GM20431 (cell line): ENCODE measurements around the gene TMEM200B.
"Not testable (repeated sequence)": the region's sequence is repeated elsewhere in the genome, so short reads cannot be mapped to it uniquely, and the experiment has no call there.

Source experiments
- in situ Hi-C: fragments of 300-500 bp; cut with MseI, MboI; formaldehyde crosslinking; loops from one replicate; pipeline ENCODE4 v1.15.0; 2020; ENCODE audit warnings: low sequenced_read_pairs; ENCODE audit not compliant: unreplicated experiment

The TMEM200B gene

GRCh38 chr1:29123887-29124365, at the start of gene TMEM200B:
Gene TMEM200B (minus strand): TSS chr1:29123903. CDS start chr1:29121828, 2,075 bp downstream.
- in situ Hi-C loops, result no loop called here

DNA sequence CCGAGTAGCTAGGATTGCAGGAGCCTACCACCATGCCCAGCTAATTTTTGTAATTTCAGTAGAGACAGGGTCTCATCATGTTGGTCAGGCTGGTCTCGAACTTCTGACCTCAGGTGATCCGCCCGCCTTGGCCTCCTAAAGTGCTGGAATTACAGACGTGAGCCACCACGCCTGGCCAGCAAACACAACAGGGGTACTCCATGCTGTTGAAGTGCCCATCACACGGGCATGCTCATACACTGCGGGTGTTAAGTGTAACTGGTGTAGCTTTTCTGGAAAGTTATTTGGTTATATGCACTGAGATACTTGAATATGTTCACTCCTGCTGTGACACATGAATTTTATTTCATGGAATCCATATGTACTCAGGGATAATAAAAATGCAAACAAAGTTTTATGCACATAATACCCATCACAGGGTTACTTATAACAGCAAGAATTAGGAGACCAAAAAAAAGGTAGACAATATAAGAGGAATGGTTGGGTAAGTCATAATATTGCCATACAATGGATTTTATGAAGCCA, 48.8 kb upstream of the TMEM200B start:
- in situ Hi-C loops, result no loop called here

GRCh38 chr1:29171521-29171920, 47.8 kb upstream of the TMEM200B start:
- in situ Hi-C loops, result no loop called here

- in situ Hi-C loops, result no loop called here
Observed at GRCh38 chr1:29171089-29171488, 47.4 kb upstream of the TMEM200B start.

GRCh38 chr1:29169976-29170375, 46.3 kb upstream of the TMEM200B start:
- in situ Hi-C loops, result no loop called here

GRCh38 chr1:29167904-29168303, 44.2 kb upstream of the TMEM200B start:
- in situ Hi-C loops, result no loop called here

DNA sequence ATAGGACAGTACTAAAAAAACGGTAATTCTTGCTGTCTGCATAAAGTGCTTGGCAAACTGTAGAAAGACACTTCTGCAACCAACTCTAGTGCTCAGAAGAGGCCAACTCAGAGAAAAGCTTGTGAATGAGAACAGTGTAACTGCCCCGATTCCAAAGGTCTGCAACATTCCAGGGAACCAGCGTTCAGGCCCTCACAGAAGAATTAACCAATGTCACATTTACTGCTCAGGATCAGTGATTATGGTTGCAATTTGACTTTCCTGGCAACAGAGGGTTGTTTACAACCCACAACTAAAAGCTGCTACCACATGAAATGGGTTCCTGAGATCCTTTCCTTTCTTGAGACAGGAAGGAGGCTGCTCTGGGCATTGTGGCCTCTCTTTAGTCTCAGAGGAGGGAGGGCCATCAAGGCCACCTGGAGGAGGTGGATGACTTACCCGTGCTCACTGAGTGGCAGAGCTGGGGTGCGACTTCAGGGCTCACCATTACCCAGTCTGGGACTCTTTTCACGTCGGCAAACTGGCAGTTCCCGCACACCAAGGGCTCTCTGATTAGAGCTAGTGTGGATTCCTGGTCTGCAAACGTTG, 42.7 kb upstream of the TMEM200B start:
- in situ Hi-C loops, result no loop called here

- in situ Hi-C loops, result no loop called here
Observed at GRCh38 chr1:29164588-29164987, 40.9 kb upstream of the TMEM200B start.

- in situ Hi-C loops, result no loop called here
Observed at GRCh38 chr1:29162476-29163138, 38.9 kb upstream of the TMEM200B start.

DNA sequence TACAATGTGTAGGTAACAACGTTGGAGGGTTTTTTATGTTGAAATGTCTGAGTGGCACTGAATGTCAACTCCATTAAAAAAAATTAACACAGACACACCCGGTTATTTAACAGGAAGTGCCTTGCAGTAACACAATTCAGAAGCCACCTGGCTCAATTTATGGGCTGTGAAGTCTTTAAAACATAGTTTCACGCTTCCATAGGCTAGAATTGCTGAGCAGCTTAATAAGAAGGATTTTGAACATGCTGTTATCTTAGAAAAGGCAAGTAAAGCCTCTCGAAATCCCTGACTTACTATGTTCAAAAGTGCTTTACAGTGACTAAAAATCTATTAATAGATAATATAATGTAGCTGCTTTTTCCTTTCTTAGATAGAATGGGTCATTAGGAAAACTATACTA, 38.3 kb upstream of the TMEM200B start:
- in situ Hi-C loops, result no loop called here

- in situ Hi-C loops, result no loop called here
Observed at GRCh38 chr1:29159773-29160172, 36.1 kb upstream of the TMEM200B start.

- in situ Hi-C loops, result no loop called here
Observed at GRCh38 chr1:29157269-29157601, 33.5 kb upstream of the TMEM200B start.

- in situ Hi-C loops, result no loop called here
Observed at GRCh38 chr1:29156543-29157268, 33.0 kb upstream of the TMEM200B start.

DNA sequence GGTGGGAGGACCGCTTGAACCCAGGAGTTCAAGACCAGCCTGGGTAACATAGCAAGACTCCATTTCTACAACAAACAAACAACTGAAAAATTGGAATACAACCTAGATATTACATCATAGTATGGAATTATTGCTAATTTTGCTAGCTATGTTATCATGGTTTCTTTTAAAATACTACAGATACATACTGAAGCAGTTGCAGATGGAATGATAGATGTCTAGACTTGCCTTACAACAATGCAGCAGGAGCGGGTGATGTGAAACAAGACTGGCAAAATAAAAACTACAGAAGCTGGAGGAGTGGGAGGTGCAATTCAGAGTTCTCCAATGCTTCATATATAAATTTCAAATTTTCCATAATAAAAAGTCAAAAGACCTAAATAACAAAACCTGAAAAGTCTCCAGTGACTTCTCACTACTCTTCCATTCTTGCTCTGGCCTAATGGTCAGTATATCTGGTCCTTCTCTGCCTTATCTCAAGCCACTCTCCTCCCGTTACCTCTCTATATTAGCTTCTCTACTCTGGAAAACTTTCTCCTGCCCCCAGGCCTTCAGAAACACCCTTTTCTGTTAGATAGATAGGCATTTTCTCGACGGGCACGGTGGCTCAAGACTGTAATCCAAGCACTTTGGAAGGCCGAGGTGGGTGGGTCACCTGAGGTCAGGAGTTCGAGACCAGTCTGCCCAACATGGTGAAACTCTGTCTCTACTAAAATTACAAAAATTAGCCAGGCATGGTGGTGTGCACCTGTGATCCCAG, 28.5 kb upstream of the TMEM200B start:
- in situ Hi-C loops, result no loop called here

DNA sequence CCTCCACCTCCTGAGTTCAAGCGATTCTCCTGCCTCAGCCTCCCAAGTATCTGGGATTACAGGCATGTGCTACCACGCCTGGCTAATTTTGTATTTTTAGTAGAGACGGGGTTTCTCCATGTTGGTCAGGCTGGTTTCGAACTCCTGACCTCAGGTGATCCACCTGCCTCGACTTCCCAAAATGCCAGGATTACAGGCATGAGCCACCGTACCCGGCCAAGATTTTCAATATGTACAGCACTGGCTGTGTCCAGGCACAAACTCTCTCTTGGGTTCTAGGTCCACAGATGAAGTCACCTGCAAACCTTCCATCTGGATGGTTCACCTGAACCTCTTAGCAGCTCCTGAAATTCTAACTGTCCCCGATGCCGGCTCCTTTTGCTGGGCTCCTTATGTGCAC, 26.6 kb upstream of the TMEM200B start:
- in situ Hi-C loops, result not testable (repeated sequence)

GRCh38 chr1:29148656-29149491, 25.2 kb upstream of the TMEM200B start:
- in situ Hi-C loops, result no loop called here

- in situ Hi-C loops, result no loop called here
Observed at GRCh38 chr1:29145739-29146437, 22.2 kb upstream of the TMEM200B start.

GRCh38 chr1:29144178-29144577, 20.5 kb upstream of the TMEM200B start:
- in situ Hi-C loops, result no loop called here

GRCh38 chr1:29142714-29143113, 19.0 kb upstream of the TMEM200B start:
- in situ Hi-C loops, result no loop called here
